HG02943 (cell line): ENCODE measurements around the gene CLASRP.

Experiments used
- ATAC-seq: cut with Tn5 transposase; IDR thresholded peaks from one replicate; pipeline ENCODE4 v1.9.1; 2021; ENCODE audit warnings: mild to moderate bottlenecking, low read depth, moderate library complexity; ENCODE audit not compliant: unreplicated experiment

Gene CLASRP

GRCh38 chr19:45059258-45059965 is 20.6 kb downstream of the CLASRP start:
- no peak for ATAC-seq

GRCh38 chr19:45061965-45062364 is 23.1 kb downstream of the CLASRP start:
- ATAC-seq: no peak

- no peak for ATAC-seq
These were observed 25.3 kb downstream of the CLASRP start for GRCh38 chr19:45063851-45064801.

- no peak for ATAC-seq
These were observed 28.2 kb downstream of the CLASRP start for GRCh38 chr19:45066921-45067661.

GRCh38 chr19:45068041-45068440 is 29.2 kb downstream of the CLASRP start:
- ATAC-seq: no peak

- ATAC-seq: no peak
These were observed 30.2 kb downstream of the CLASRP start for GRCh38 chr19:45069056-45069455.

GRCh38 chr19:45070214-45070613 is 31.4 kb downstream of the CLASRP start:
- no peak for ATAC-seq

GRCh38 chr19:45070861-45071544 is 32.2 kb downstream of the CLASRP start:
- no peak for ATAC-seq

GRCh38 chr19:45071545-45071938 is 32.7 kb downstream of the CLASRP start:
- ATAC-seq: no peak

GRCh38 chr19:45071969-45072790 is 33.3 kb downstream of the CLASRP start:
- ATAC-seq: no peak

GRCh38 chr19:45074744-45075300 is 36.0 kb downstream of the CLASRP start:
- no peak for ATAC-seq

GRCh38 chr19:45075301-45076028 is 36.6 kb downstream of the CLASRP start:
- ATAC-seq: peak; percentile 53

- no peak for ATAC-seq
These were observed 37.4 kb downstream of the CLASRP start, which contains the start of gene ZNF296 for GRCh38 chr19:45076029-45076850. Gene ZNF296 (minus strand): TSS chr19:45076478. CDS start chr19:45076373, 105 bp downstream.

GRCh38 chr19:45076851-45077730 is 38.2 kb downstream of the CLASRP start:
- ATAC-seq: no peak

GRCh38 chr19:45078390-45079062 is 39.7 kb downstream of the CLASRP start:
- ATAC-seq: no peak
